ENCODE data around the gene DCBLD2. TPM values are rescaled to one million over a fixed set of nuclear protein-coding genes. Genes with fewer than 3 reads are reported as not detected.
"Not testable (repeated sequence)": the region's sequence is repeated elsewhere in the genome, so short reads cannot be mapped to it uniquely, and the experiment has no call there.

Gene DCBLD2
- total RNA-seq, 1 experiment from 2014 or later: 48.0 TPM

DNA sequence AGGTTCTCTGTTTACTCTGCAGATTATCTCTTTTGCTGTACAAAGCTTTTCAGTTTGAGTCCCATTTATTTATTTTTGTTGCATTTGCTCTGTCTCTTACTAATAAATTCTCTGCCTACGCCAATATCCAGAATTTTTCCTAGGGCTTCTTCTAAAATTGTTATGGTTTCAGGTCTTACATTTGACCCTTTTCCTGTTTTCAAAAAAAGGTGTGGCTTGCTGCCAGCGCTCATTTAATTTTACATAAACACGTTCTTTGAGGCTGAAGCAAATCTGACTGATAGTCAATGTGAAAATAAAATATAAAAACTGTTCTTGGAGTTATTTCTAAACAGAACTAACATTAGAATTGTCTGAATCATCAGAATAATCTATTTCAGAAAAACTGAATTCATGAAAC is 32.1 kb downstream of the DCBLD2 start:
- Mint-ChIP-seq H3K36me3 (ENCODE audit: insufficient read depth in 1 of 3, low read depth in 3 of 3) (peaks cover 49 to 63% (median 57%) of the 10 kb centered on the region in 3 experiments), H3K9me3 (peaks cover 9 to 22% of the 10 kb centered on the region in 2 experiments; a peak in 4 of 5 replicates), H3K4me3 (no peak overlapping the region), H3K27me3 (ENCODE audit: low read depth) (no peaks in the 10 kb centered on the region), H3K4me1 (no peaks in the 10 kb centered on the region), H3K27ac (no peak overlapping the region)
- no peak overlapping the region for H2BK5ac ChIP-seq (ENCODE audit: insufficient read length, low read length)
- H3K79me2 ChIP-seq (ENCODE audit: insufficient read depth, low read length): no peaks in the 10 kb centered on the region
- no peaks in the 10 kb centered on the region for H3K23me2 ChIP-seq (ENCODE audit: insufficient read length, low read depth, low read length, poor library complexity, severe bottlenecking)
- no peaks in the 10 kb centered on the region for H3K9me3 ChIP-seq (ENCODE audit: control insufficient read depth, low read depth, low read length)
- no peak overlapping the region for H2BK120ac ChIP-seq (ENCODE audit: low read depth, low read length, poor library complexity, severe bottlenecking)
- no peaks in the 10 kb centered on the region for H4K20me1 ChIP-seq (ENCODE audit: control insufficient read depth, insufficient read depth, insufficient read length)
- no peak overlapping the region for H2BK20ac ChIP-seq (ENCODE audit: low read depth, low read length, poor library complexity, severe bottlenecking)
- H2BK15ac ChIP-seq (ENCODE audit: low read depth, low read length): no peak overlapping the region
- H2AFZ ChIP-seq (ENCODE audit: low read length): no peak overlapping the region
- H3K56ac ChIP-seq (ENCODE audit: insufficient read length, low read depth, low read length): no peak overlapping the region
- no peak overlapping the region for H3K9ac ChIP-seq (ENCODE audit: extremely low read depth, insufficient read length, low read length)
- no peak overlapping the region for H3T11ph ChIP-seq (ENCODE audit: low read length)
- no peak overlapping the region for H2BK12ac ChIP-seq (ENCODE audit: insufficient read length, low read depth, low read length)
- no peak overlapping the region for H3K14ac ChIP-seq (ENCODE audit: insufficient read depth, low read length)
- no peak overlapping the region for H4K8ac ChIP-seq (replicated peaks; ENCODE audit: insufficient read length, low read depth, low read length)
- DNase-seq: no peak
- no peak overlapping the region for H3K18ac ChIP-seq (ENCODE audit: insufficient read length, low read depth, low read length)
- H3K79me1 ChIP-seq (ENCODE audit: insufficient read depth, low read depth, low read length, poor library complexity, severe bottlenecking): no peaks in the 10 kb centered on the region
- no CpG with 5 or more reads among the region's 3 CpGs for WGBS (ENCODE audit: extremely low coverage, insufficient read length, low lambda C conversion rate)
- no peak overlapping the region for H4K91ac ChIP-seq (ENCODE audit: insufficient read length, low read depth, low read length)
- H3K4me2 ChIP-seq (ENCODE audit: insufficient read depth, insufficient read length, low read length): no peak overlapping the region
- no peaks in the 10 kb centered on the region for H3K4me1 ChIP-seq (ENCODE audit: insufficient read depth, low read length)
- no peak overlapping the region for H4K5ac ChIP-seq (ENCODE audit: insufficient read length, low read depth, low read length)
- no peak overlapping the region for H3K23ac ChIP-seq (ENCODE audit: insufficient read length, low read depth, low read length)
- H3K27me3 ChIP-seq (ENCODE audit: insufficient read depth, low read length): no peaks in the 10 kb centered on the region
- H3K27ac ChIP-seq (ENCODE audit: insufficient read length, low read depth, low read length): no peak overlapping the region
- H2AK5ac ChIP-seq (ENCODE audit: insufficient read length, low read length): no peak overlapping the region
- no peak overlapping the region for H3K4ac ChIP-seq (ENCODE audit: low read depth, low read length)
- TF ChIP-seq, protein P1, sequence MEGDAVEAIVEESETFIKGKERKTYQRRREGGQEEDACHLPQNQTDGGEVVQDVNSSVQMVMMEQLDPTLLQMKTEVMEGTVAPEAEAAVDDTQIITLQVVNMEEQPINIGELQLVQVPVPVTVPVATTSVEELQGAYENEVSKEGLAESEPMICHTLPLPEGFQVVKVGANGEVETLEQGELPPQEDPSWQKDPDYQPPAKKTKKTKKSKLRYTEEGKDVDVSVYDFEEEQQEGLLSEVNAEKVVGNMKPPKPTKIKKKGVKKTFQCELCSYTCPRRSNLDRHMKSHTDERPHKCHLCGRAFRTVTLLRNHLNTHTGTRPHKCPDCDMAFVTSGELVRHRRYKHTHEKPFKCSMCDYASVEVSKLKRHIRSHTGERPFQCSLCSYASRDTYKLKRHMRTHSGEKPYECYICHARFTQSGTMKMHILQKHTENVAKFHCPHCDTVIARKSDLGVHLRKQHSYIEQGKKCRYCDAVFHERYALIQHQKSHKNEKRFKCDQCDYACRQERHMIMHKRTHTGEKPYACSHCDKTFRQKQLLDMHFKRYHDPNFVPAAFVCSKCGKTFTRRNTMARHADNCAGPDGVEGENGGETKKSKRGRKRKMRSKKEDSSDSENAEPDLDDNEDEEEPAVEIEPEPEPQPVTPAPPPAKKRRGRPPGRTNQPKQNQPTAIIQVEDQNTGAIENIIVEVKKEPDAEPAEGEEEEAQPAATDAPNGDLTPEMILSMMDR (conservative IDR thresholded peaks at IDR 0.05): no peak

DNA sequence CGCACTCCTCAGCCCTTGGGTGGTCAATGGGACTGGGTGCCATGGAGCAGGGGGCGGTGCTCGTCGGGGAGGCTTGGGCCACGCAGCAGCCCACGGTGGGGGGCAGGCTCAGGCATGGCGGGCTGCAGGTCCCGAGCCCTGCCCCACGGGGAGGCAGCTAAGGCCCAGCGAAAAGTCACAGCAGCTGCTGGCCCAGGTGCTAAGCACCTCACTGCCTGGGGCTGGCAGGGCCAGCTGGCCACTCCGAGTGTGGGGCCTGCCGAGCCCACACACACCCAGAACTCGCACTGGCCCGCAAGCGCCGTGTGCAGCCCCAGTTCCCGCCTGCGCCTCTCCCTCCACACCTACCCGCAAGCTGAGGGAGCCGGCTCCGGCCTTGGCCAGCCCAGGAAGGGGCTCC is 43.5 kb downstream of the DCBLD2 start:
- not testable (repeated sequence) for H3K27me3 ChIP-seq (ENCODE audit: insufficient read depth, low read length); H2BK120ac ChIP-seq (ENCODE audit: low read depth, low read length, poor library complexity, severe bottlenecking); H3K27me3 Mint-ChIP-seq (ENCODE audit: low read depth); H4K20me1 ChIP-seq (ENCODE audit: control insufficient read depth, insufficient read depth, insufficient read length); H3K27ac ChIP-seq (ENCODE audit: insufficient read length, low read depth, low read length); H3K56ac ChIP-seq (ENCODE audit: insufficient read length, low read depth, low read length); H2AK5ac ChIP-seq (ENCODE audit: insufficient read length, low read length); H3K9me3 ChIP-seq (ENCODE audit: control insufficient read depth, low read depth, low read length); H3K23me2 ChIP-seq (ENCODE audit: insufficient read length, low read depth, low read length, poor library complexity, severe bottlenecking); H3K4me1 Mint-ChIP-seq; H3K14ac ChIP-seq (ENCODE audit: insufficient read depth, low read length); DNase-seq; H4K8ac ChIP-seq (replicated peaks; ENCODE audit: insufficient read length, low read depth, low read length); H3K4ac ChIP-seq (ENCODE audit: low read depth, low read length); H3K4me3 Mint-ChIP-seq; H4K5ac ChIP-seq (ENCODE audit: insufficient read length, low read depth, low read length); H3K79me1 ChIP-seq (ENCODE audit: insufficient read depth, low read depth, low read length, poor library complexity, severe bottlenecking); H2BK5ac ChIP-seq (ENCODE audit: insufficient read length, low read length); H3T11ph ChIP-seq (ENCODE audit: low read length); H3K79me2 ChIP-seq (ENCODE audit: insufficient read depth, low read length); H3K23ac ChIP-seq (ENCODE audit: insufficient read length, low read depth, low read length); H3K4me2 ChIP-seq (ENCODE audit: insufficient read depth, insufficient read length, low read length); H2BK20ac ChIP-seq (ENCODE audit: low read depth, low read length, poor library complexity, severe bottlenecking); H4K91ac ChIP-seq (ENCODE audit: insufficient read length, low read depth, low read length); H3K9ac ChIP-seq (ENCODE audit: extremely low read depth, insufficient read length, low read length); H2BK15ac ChIP-seq (ENCODE audit: low read depth, low read length); H3K18ac ChIP-seq (ENCODE audit: insufficient read length, low read depth, low read length); H2BK12ac ChIP-seq (ENCODE audit: insufficient read length, low read depth, low read length); H3K27ac Mint-ChIP-seq; H2AFZ ChIP-seq (ENCODE audit: low read length); H3K4me1 ChIP-seq (ENCODE audit: insufficient read depth, low read length)
- peaks cover 47 to 63% (median 57%) of the 10 kb centered on the region in 3 experiments for H3K36me3 Mint-ChIP-seq (ENCODE audit: insufficient read depth in 1 of 3, low read depth in 3 of 3)
- WGBS (ENCODE audit: extremely low coverage, insufficient read length, low lambda C conversion rate): no CpG with 5 or more reads among the region's 21 CpGs
- peaks cover 42 to 50% of the 10 kb centered on the region in 2 experiments for H3K9me3 Mint-ChIP-seq
